Measurements from ENCODE around the gene DMXL1.

Gene DMXL1

GRCh38 chr5:119255571-119256356, 184.9 kb downstream of the DMXL1 start (continued):
- TF ChIP-seq SCRT2 (tag by site-specific recombination; IDR thresholded peaks at IDR 0.05) (no peak), ZNF548 (tag by site-specific recombination; IDR thresholded peaks at IDR 0.05) (no peak), KLF17 (tag by site-specific recombination; IDR thresholded peaks at IDR 0.05) (0 out of 2 replicates have a peak, but pooled peaks have one; percentile 25), PATZ1 (tag by site-specific recombination; IDR thresholded peaks at IDR 0.05) (no peak), ZNF23 (tag by site-specific recombination; IDR thresholded peaks at IDR 0.05; ENCODE audit: borderline replicate concordance) (no peak), PRDM2 (tag by site-specific recombination; IDR thresholded peaks at IDR 0.05; ENCODE audit: borderline replicate concordance) (no peak), FEZF1 (tag by site-specific recombination; IDR thresholded peaks at IDR 0.05) (no peak), ZNF624 (tag by site-specific recombination; IDR thresholded peaks at IDR 0.05) (no peak), KLF1 (tag by site-specific recombination; IDR thresholded peaks at IDR 0.05) (peak; percentile 89), ZBTB6 (tag by site-specific recombination; IDR thresholded peaks at IDR 0.05) (no peak), ZBTB17 (tag by site-specific recombination; IDR thresholded peaks at IDR 0.05) (no peak), ZNF404 (tag by site-specific recombination; IDR thresholded peaks at IDR 0.05) (no peak), ZNF792 (tag by site-specific recombination; IDR thresholded peaks at IDR 0.05) (no peak)

- Histone ChIP-seq H3K27ac (ENCODE audit: extremely low read depth, low read depth, low read length) (no peak overlapping the region), H3K4me1 (ENCODE audit: control insufficient read depth, insufficient read depth, low read length) (no peaks in the 10 kb centered on the region), H3K36me3 (ENCODE audit: control insufficient read depth in 2 of 2, insufficient read depth in 1 of 2, low read length in 2 of 2) (no peaks in the 10 kb centered on the region), H3K4me3 (ENCODE audit: low read depth, low read length) (no peak overlapping the region), H3K9me3 (ENCODE audit: control insufficient read depth, insufficient read depth, low read depth, low read length) (no peaks in the 10 kb centered on the region)
- POLR2A ChIA-PET, result no interaction called here
- CTCF ChIA-PET, result interaction anchor here (0.8 to 1.2 kb wide), 2 partner anchors 9 to 80 kb away, joined by 3 to 4 read pairs; no protein-coding TSS in a partner anchor
- peak; percentile 93 for TF ChIP-seq ZNF510 (tag by site-specific recombination; IDR thresholded peaks at IDR 0.05; ENCODE audit: insufficient replicate concordance)
- no peak for TF ChIP-seq ZNF777 (tag by site-specific recombination; IDR thresholded peaks at IDR 0.05; ENCODE audit: borderline replicate concordance)
These were observed 186.7 kb downstream of the DMXL1 start for GRCh38 chr5:119257613-119258012.

All from HEK293 (cell line).